ENCODE data around the gene C1orf50.
"Not testable (repeated sequence)": the region's sequence is repeated elsewhere in the genome, so short reads cannot be mapped to it uniquely, and the experiment has no call there.

C1orf50 gene

GRCh38 chr1:42739753-42740700 is 27.0 kb upstream of the C1orf50 start, which contains the start of gene CLDN19:
TSS of gene CLDN19 (minus strand) at chr1:42740236. CDS start at chr1:42740063, 173 bp downstream.
- DNase-seq (ENCODE audit: low spot score): no peak

- DNase-seq (ENCODE audit: low spot score): peak; percentile 54
Measured at GRCh38 chr1:42740851-42741580, 26.0 kb upstream of the C1orf50 start.

GRCh38 chr1:42741706-42742105 is 25.3 kb upstream of the C1orf50 start:
- no peak for DNase-seq (ENCODE audit: low spot score)

- no peak for DNase-seq (ENCODE audit: low spot score)
Measured at GRCh38 chr1:42742141-42742540, 24.9 kb upstream of the C1orf50 start.

GRCh38 chr1:42742617-42743316 is 24.3 kb upstream of the C1orf50 start:
- DNase-seq (ENCODE audit: low spot score): no peak

- no peak for DNase-seq (ENCODE audit: low spot score)
Measured at GRCh38 chr1:42743317-42744147, 23.5 kb upstream of the C1orf50 start.

- DNase-seq (ENCODE audit: low spot score): no peak
Measured at GRCh38 chr1:42744148-42744413, 23.0 kb upstream of the C1orf50 start.

- no peak for DNase-seq (ENCODE audit: low spot score)
Measured at GRCh38 chr1:42745851-42746250, 21.2 kb upstream of the C1orf50 start.

GRCh38 chr1:42746436-42747105 is 20.5 kb upstream of the C1orf50 start:
- no peak for DNase-seq (ENCODE audit: low spot score)

- DNase-seq (ENCODE audit: low spot score): no peak
Measured at GRCh38 chr1:42747125-42747524, 19.9 kb upstream of the C1orf50 start.

- no peak for DNase-seq (ENCODE audit: low spot score)
Measured at GRCh38 chr1:42748021-42748420, 19.0 kb upstream of the C1orf50 start.

GRCh38 chr1:42748461-42749410 is 18.3 kb upstream of the C1orf50 start:
- no peak for DNase-seq (ENCODE audit: low spot score)

GRCh38 chr1:42750041-42750440 is 17.0 kb upstream of the C1orf50 start:
- no peak for DNase-seq (ENCODE audit: low spot score)

- DNase-seq (ENCODE audit: low spot score): not testable (repeated sequence)
Measured at GRCh38 chr1:42751511-42752070, 15.5 kb upstream of the C1orf50 start.

GRCh38 chr1:42752284-42752683 is 14.8 kb upstream of the C1orf50 start:
- no peak for DNase-seq (ENCODE audit: low spot score)

GRCh38 chr1:42753070-42753469 is 14.0 kb upstream of the C1orf50 start:
- DNase-seq (ENCODE audit: low spot score): no peak

- DNase-seq (ENCODE audit: low spot score): peak; percentile 30
Measured at GRCh38 chr1:42756956-42757891, 9.8 kb upstream of the C1orf50 start.

- DNase-seq (ENCODE audit: low spot score): no peak
Measured at GRCh38 chr1:42757892-42758275, 9.2 kb upstream of the C1orf50 start.

- DNase-seq (ENCODE audit: low spot score): no peak
Measured at GRCh38 chr1:42758641-42759040, 8.4 kb upstream of the C1orf50 start.
